Stimulated activated effector memory CD8-positive, alpha-beta T cell treated with anti-CD3 and anti-CD28 coated beads, Interleukin-12 subunit alpha, Interleukin-12 subunit beta, amount 100 ng/mL, for 72 hours (primary cell): Measurements from ENCODE around the gene C1D.

Experiments used
- ATAC-seq: fragments of 150-1000 bp; cut with Tn5 transposase; 2 replicates; pipeline ENCODE4 v1.10.0; 2021
- DNase-seq, 2 donors: peaks; one replicate each; pipeline ENCODE4 v3.0.0; 2021 to 2022; ENCODE audit warnings: low spot score in 2 of 2
- H3K27ac Mint-ChIP-seq: one replicate; pipeline ENCODE4 v1.8.0; 2022; ENCODE audit warnings: mild to moderate bottlenecking, mixed read lengths
- H3K36me3 Mint-ChIP-seq: one replicate; pipeline ENCODE4 v1.8.0; 2022; ENCODE audit warnings: mild to moderate bottlenecking, mixed read lengths
- H3K4me1 Mint-ChIP-seq: one replicate; pipeline ENCODE4 v1.8.0; 2022; ENCODE audit warnings: mixed read lengths
- H3K4me3 Mint-ChIP-seq: one replicate; pipeline ENCODE4 v1.8.0; 2022; ENCODE audit warnings: mild to moderate bottlenecking, mixed read lengths
- H3K9me3 Mint-ChIP-seq: one replicate; pipeline ENCODE4 v1.8.0; 2022; ENCODE audit warnings: mixed read lengths

Gene C1D

GRCh38 chr2:68041704-68042245 lies 21.0 kb downstream of the C1D start:
- Mint-ChIP-seq H3K27ac (no peak overlapping the region), H3K4me3 (no peak overlapping the region), H3K36me3 (peaks cover 54% of the 10 kb centered on the region), H3K9me3 (no peaks in the 10 kb centered on the region), H3K4me1 (no peaks in the 10 kb centered on the region)
- ATAC-seq (no peak), DNase-seq (no peak)

- no peaks in the 10 kb centered on the region for H3K4me1 Mint-ChIP-seq
- peaks cover 37% of the 10 kb centered on the region for H3K36me3 Mint-ChIP-seq
- DNase-seq (no peak), ATAC-seq (no peak)
- no peaks in the 10 kb centered on the region for H3K9me3 Mint-ChIP-seq
- no peak overlapping the region for H3K4me3 Mint-ChIP-seq
- H3K27ac Mint-ChIP-seq, result no peak overlapping the region
Measured at GRCh38 chr2:68040078-68040477, 22.7 kb downstream of the C1D start.

GRCh38 chr2:68039317-68039716 lies 23.5 kb downstream of the C1D start:
- DNase-seq (no peak), ATAC-seq (no peak)
- no peak overlapping the region for H3K27ac Mint-ChIP-seq
- H3K9me3 Mint-ChIP-seq, result no peaks in the 10 kb centered on the region
- H3K4me1 Mint-ChIP-seq, result no peaks in the 10 kb centered on the region
- H3K36me3 Mint-ChIP-seq, result peaks cover 29% of the 10 kb centered on the region
- H3K4me3 Mint-ChIP-seq, result no peak overlapping the region

- no peak for ATAC-seq
- H3K4me3 Mint-ChIP-seq, result no peak overlapping the region
- no peaks in the 10 kb centered on the region for H3K36me3 Mint-ChIP-seq
- no peak for DNase-seq
- no peaks in the 10 kb centered on the region for H3K9me3 Mint-ChIP-seq
- no peak overlapping the region for H3K27ac Mint-ChIP-seq
- no peaks in the 10 kb centered on the region for H3K4me1 Mint-ChIP-seq
Measured at GRCh38 chr2:68032702-68033101, 30.1 kb downstream of the C1D start.

GRCh38 chr2:68031542-68032160 lies 31.2 kb downstream of the C1D start:
- Mint-ChIP-seq H3K36me3 (no peaks in the 10 kb centered on the region), H3K27ac (no peak overlapping the region), H3K4me3 (no peak overlapping the region), H3K4me1 (no peaks in the 10 kb centered on the region), H3K9me3 (no peaks in the 10 kb centered on the region)
- DNase-seq (no peak), ATAC-seq (no peak)

- no peak overlapping the region for H3K4me3 Mint-ChIP-seq
- H3K27ac Mint-ChIP-seq, result no peak overlapping the region
Measured at GRCh38 chr2:68031043-68031442, 31.8 kb downstream of the C1D start.

GRCh38 chr2:68030529-68030928 lies 32.3 kb downstream of the C1D start:
- Mint-ChIP-seq H3K27ac (no peak overlapping the region), H3K36me3 (no peaks in the 10 kb centered on the region), H3K4me1 (no peaks in the 10 kb centered on the region), H3K4me3 (no peak overlapping the region), H3K9me3 (no peaks in the 10 kb centered on the region)
- DNase-seq, result no peak
- ATAC-seq, result no peak

More at GRCh38 chr2:68031043-68031442, 31.8 kb downstream of the C1D start:
- ATAC-seq (no peak), DNase-seq (no peak)
- H3K4me1 Mint-ChIP-seq, result no peaks in the 10 kb centered on the region
- H3K36me3 Mint-ChIP-seq, result no peaks in the 10 kb centered on the region
- no peaks in the 10 kb centered on the region for H3K9me3 Mint-ChIP-seq

- H3K27ac Mint-ChIP-seq, result no peak overlapping the region
- H3K36me3 Mint-ChIP-seq, result no peaks in the 10 kb centered on the region
- H3K4me1 Mint-ChIP-seq, result no peaks in the 10 kb centered on the region
- H3K4me3 Mint-ChIP-seq, result no peak overlapping the region
- DNase-seq, result no peak
- no peaks in the 10 kb centered on the region for H3K9me3 Mint-ChIP-seq
- ATAC-seq, result no peak
Measured at GRCh38 chr2:68027959-68028358, 34.8 kb downstream of the C1D start.

- Mint-ChIP-seq H3K27ac (no peak overlapping the region), H3K9me3 (no peaks in the 10 kb centered on the region), H3K36me3 (no peaks in the 10 kb centered on the region), H3K4me3 (no peak overlapping the region), H3K4me1 (no peaks in the 10 kb centered on the region)
- DNase-seq, result no peak
- ATAC-seq, result no peak
Measured at GRCh38 chr2:68024450-68024849, 38.4 kb downstream of the C1D start.

GRCh38 chr2:68023904-68024303 lies 38.9 kb downstream of the C1D start:
- Mint-ChIP-seq H3K4me1 (no peaks in the 10 kb centered on the region), H3K27ac (no peak overlapping the region), H3K36me3 (no peaks in the 10 kb centered on the region), H3K9me3 (no peaks in the 10 kb centered on the region), H3K4me3 (no peak overlapping the region)
- ATAC-seq (peak; percentile 26), DNase-seq (no peak)

- DNase-seq (no peak), ATAC-seq (no peak)
- no peak overlapping the region for H3K4me3 Mint-ChIP-seq
- no peaks in the 10 kb centered on the region for H3K36me3 Mint-ChIP-seq
- H3K27ac Mint-ChIP-seq, result no peak overlapping the region
- no peaks in the 10 kb centered on the region for H3K4me1 Mint-ChIP-seq
- H3K9me3 Mint-ChIP-seq, result no peaks in the 10 kb centered on the region
Measured at GRCh38 chr2:68018727-68019126, 44.1 kb downstream of the C1D start.

- Mint-ChIP-seq H3K4me1 (no peaks in the 10 kb centered on the region), H3K9me3 (no peaks in the 10 kb centered on the region), H3K27ac (no peak overlapping the region), H3K36me3 (no peaks in the 10 kb centered on the region), H3K4me3 (no peak overlapping the region)
- DNase-seq (no peak), ATAC-seq (no peak)
Measured at GRCh38 chr2:68009526-68009925, 53.3 kb downstream of the C1D start.

GRCh38 chr2:68000170-68000825 lies 62.5 kb downstream of the C1D start:
- ATAC-seq (no peak), DNase-seq (no peak)
- no peak overlapping the region for H3K27ac Mint-ChIP-seq
- H3K4me1 Mint-ChIP-seq, result no peaks in the 10 kb centered on the region
- H3K9me3 Mint-ChIP-seq, result no peaks in the 10 kb centered on the region
- no peaks in the 10 kb centered on the region for H3K36me3 Mint-ChIP-seq
- H3K4me3 Mint-ChIP-seq, result no peak overlapping the region

- Mint-ChIP-seq H3K4me1 (no peaks in the 10 kb centered on the region), H3K27ac (no peak overlapping the region), H3K36me3 (no peaks in the 10 kb centered on the region), H3K4me3 (no peak overlapping the region), H3K9me3 (no peaks in the 10 kb centered on the region)
- DNase-seq, result no peak
- ATAC-seq, result no peak
Measured at GRCh38 chr2:67999332-67999731, 63.5 kb downstream of the C1D start.

GRCh38 chr2:67997903-67998302 lies 64.9 kb downstream of the C1D start:
- no peak for DNase-seq
- no peaks in the 10 kb centered on the region for H3K36me3 Mint-ChIP-seq
- H3K4me1 Mint-ChIP-seq, result no peaks in the 10 kb centered on the region
- no peak for ATAC-seq
- H3K9me3 Mint-ChIP-seq, result no peaks in the 10 kb centered on the region
- no peak overlapping the region for H3K4me3 Mint-ChIP-seq
- H3K27ac Mint-ChIP-seq, result no peak overlapping the region

- no peaks in the 10 kb centered on the region for H3K9me3 Mint-ChIP-seq
- H3K27ac Mint-ChIP-seq, result no peak overlapping the region
- ATAC-seq, result no peak
- no peak for DNase-seq
- H3K36me3 Mint-ChIP-seq, result no peaks in the 10 kb centered on the region
- H3K4me3 Mint-ChIP-seq, result no peak overlapping the region
- H3K4me1 Mint-ChIP-seq, result no peaks in the 10 kb centered on the region
Measured at GRCh38 chr2:67997528-67997900, 65.3 kb downstream of the C1D start.
